ENCODE measurements around the gene MFN2.
"Not testable (repeated sequence)": the region's sequence is repeated elsewhere in the genome, so short reads cannot be mapped to it uniquely, and the experiment has no call there.

Gene MFN2

GRCh38 chr1:12028957-12029511 is 48.8 kb downstream of the MFN2 start:
- DNase-seq = no peak

- no peak for DNase-seq
Observed at GRCh38 chr1:12029720-12030339, 49.6 kb downstream of the MFN2 start.

- peak; percentile 30 for DNase-seq
Observed at GRCh38 chr1:12031039-12031980, 51.1 kb downstream of the MFN2 start.

DNA sequence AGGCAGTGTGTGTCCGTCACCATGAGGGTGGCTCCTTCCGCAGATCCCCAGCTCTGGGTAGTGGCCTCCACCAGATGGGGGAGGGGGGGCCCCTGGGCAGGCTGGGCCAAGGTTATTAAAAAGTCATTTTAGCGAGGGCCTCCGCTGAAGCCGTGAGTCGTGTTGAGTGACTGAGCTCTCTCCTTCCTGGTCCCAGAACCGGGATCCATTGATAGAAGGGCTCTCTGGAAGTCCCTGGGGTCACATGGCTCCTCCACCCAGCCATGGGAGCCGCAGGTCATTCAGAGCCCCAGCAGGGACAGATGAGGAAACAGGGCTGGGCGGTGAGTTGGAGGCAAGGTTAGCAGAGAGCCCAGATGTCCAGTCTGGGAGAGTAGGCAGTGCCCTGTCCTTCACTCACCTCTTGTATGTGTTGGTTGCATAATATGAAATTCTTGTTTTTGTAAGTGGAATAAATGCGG is 51.9 kb downstream of the MFN2 start:
- DNase-seq = no peak

DNA sequence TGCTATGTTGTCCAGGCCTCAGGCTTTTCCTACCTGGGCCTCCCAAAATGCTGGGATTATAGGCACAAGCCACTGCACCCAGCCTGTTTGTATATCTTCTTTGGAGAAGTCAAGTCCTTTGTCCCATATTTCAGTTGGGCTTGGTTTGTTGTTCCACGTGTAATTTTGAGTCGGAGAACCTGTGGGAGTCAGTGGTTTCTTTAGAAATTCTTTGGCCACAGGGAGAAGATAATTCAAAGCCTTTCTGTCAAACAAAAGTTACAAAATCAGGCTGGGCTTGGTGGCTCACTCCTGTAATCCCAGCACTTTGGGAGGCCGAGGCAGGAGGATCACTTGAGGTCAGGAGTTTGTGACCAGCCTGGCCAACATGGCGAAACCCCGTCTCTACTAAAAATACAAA is 53.2 kb downstream of the MFN2 start:
- not testable (repeated sequence) for DNase-seq

- no peak for DNase-seq
Observed at GRCh38 chr1:12034381-12034801, 54.1 kb downstream of the MFN2 start.

DNA sequence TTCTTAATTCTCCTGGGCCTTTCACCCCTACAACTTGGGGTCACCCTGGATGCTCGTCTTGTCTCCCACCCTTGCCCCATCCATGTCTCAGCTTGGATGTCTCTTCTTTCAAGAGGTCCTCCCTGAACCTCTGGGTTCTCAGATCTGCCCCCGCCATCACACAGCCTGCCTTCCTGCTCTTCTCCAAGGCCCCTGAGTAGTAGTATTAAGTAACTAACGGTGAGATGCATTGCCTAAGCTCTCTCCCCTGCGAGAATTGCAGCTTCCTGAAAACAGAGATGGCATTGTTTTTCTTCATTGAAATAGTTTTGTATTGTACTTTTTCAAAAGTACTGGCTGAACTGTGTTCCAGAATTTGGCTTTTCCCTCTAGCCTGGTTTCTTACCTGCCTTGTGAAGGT is 55.1 kb downstream of the MFN2 start:
- DNase-seq = no peak

DNA sequence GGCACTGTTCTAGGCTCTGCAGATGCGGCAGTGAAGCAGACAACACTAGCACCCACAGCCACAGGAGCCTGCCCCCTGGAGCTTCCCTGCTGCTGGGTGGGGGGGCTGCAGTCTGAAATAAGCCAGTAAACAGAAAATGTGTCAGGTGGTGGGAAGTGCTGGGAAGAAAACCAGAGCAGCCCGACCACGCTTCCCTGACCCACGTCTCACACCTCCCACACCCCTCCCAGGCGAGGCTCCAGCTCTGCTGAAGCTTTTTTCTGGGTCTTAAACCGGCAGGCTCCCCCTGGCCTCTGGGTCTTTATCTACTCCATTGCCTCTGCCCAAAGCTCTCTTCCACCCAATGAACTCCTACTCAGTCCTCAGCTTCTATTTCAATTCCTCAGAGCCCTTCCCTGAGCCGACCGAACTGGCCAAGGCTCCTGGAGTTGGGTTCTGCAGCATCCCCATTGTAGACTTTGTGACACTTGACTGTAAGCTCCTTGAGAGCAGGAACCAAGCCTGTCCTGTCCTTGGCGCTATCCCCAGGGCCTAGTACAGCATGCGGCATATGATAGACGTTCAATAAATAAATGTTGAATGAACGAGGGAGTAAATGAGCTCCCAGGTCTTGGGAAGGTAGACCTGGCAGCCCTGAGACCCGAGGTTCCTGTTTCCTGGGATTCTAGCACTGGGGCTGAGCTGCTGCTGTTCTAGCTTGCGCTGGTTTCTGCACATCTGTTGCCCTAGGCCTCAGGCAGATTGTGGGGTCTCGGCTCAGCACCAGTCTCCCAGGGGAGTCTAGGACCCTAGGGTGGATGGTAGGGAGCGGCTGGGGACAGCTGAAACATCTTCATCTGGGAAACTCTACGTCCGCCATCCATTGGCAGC is 57.5 kb downstream of the MFN2 start:
- DNase-seq = no peak

GRCh38 chr1:12038356-12039163 is 58.3 kb downstream of the MFN2 start:
- DNase-seq = no peak

GRCh38 chr1:12039164-12039525 is 58.9 kb downstream of the MFN2 start:
- no peak for DNase-seq

DNA sequence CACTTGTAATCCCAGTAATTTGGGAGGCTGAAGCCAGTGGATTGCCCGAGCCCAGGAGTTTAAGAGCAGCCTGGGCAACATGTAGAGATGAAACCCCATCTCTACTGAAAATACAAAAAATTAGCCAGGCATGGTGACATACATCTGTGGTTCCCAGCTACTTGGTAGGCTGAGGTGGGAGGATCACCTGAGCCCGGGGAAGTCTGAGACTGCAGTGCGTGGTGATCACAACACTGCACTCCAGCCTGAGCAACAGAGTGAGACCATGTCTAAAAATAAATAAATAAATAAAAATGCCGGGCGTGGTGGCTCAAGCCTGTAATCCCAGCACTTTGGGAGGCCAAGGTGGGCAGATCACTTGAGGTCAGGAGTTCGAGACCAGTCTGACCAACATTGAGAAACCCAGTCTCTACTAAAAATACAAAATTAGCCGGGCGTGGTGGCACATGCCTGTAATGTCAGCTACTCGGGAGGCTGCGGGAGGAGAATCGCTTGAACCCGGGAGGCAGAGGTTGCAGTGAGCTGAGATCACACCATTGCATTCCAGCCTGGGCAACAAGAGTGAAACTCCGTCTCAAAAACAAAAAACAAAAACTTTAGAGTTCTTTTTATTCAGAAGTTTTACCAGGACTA is 59.7 kb downstream of the MFN2 start:
- not testable (repeated sequence) for DNase-seq

DNA sequence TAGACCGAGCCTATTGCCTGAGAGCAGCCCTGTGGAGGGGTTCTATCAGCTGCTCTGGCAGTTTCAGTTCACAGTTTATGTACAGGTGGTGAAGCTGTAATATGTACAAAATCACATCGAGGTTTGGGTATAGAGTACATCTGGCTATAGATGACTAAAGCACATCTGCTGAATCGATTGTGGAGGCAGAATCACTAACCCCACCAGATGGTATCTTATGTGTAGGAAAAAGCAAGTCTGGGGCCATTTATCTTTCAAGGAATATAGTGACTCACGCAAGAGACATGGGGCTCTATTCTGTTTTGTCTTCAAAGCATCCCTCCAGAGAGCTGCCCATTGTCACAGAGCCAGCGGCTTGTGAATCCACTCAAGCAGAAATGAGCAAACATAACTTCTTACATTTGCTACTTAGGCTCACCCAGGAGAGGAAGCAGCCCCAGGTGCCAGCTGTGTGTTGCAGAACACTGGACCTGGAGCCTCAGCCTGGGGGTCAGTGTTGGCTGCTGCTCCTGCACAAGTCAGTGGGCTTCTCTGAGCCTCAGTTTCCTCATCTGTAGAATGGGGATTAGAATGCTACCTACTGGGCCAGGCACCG is 60.3 kb downstream of the MFN2 start:
- DNase-seq = no peak

GRCh38 chr1:12044187-12044877 is 64.1 kb downstream of the MFN2 start:
- not testable (repeated sequence) for DNase-seq

DNA sequence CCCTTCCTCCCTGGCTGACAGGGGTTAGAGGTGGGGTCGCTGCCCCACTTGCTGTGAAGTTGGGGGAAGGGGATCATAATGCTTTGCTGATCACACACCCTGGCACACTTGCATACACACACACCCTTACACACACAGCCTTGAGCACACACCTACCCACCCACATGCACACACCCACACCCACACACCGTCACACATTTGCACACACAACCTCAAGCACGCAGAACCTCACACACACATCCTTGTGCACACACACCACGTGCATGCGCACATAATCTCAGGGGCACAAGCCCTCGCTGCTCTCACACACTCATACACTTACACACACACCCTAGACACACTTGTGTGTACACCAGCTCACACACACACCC is 66.5 kb downstream of the MFN2 start:
- no peak for DNase-seq

DNA sequence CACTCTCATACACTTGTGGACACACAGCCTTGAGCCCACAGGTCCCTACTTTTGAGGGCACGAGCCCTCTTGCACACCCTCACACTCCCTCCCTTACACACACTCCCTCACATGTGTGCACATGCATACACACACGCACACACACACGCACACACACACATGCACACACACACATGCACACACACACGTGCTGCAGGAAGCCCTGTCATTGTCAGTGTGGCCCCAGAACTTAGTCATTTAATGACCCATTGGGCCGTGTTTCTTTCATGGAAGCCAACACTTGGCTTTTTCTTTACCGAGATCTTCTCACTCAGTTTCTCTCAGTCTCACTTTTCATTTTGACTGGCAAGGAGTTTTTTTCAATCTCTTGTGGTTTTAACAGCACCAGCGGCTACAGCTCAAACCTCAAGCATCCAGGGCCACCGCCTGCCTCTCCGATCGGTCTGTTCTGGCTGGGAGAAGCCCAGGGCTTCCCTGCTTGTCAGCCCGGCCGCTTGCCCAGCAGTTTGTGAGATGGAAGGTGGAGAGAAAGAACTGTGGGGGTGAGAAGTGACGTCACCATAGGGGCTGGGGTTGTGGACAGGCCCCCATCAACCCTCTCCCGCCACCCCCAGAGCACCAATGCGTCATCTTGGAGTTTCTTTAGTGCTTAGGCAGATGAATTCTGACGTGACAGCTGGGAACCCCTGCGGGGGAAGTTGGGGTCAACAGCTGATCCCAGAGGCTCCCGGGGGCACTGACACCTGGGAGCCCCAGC is 67.1 kb downstream of the MFN2 start:
- peak; percentile 50 for DNase-seq

DNA sequence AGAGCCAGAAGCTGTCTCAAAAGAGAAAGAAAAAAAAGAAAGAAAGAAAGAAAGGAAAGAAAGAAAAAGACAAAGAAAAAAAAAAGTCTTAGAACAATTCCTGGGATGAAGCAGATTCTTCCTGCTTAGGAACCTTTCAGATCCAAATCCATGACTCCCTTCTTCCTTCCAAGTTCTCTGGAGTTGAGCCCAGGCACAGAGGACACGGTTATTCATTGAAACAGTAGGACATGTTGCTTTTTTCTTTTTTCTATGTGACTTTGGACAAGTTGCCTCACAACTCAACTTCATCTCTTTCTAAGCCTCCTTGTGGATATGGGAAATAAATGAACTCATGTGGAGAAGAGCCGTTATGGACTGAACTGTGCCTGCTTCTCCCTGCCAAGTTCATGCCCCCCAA is 68.1 kb downstream of the MFN2 start:
- no peak for DNase-seq

DNA sequence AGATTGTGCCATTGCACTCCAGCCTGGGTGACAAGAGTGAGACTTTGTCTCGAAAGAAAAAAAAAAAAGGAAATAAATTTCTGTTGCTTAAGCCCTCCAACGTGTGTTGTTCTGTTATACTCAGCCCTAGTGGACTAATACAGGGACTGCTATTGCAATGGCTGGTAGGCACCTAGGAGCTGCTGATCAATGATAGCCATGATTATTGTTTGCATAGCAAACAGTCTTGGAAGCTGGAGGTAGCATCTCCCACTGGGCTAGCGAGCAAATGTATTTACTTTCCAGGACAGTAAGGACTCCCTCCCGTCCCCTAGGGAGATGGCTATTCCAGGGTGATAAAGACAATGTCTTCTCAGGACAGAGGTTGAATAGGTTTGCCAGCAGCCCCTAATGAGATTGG is 69.4 kb downstream of the MFN2 start:
- no peak for DNase-seq

DNA sequence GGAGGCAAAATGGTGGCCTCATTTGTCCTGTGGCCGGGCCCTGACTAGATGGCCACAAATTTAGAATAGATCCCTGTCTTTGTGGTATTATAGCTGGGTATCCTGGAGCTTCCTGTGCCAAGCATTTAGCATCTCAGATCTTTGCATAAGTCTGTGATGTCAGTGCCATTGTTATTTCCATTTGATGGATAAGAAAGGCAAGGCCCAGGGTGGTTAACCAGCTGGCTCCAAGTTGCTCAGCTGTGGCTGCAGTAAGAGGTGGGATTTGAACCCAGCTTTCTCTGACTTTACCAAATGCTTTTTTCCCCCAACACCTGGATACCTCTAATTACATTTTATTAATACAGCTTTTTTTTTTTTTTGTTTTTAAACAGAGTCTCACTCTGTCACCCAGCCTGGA is 71.1 kb downstream of the MFN2 start:
- DNase-seq = no peak

DNA sequence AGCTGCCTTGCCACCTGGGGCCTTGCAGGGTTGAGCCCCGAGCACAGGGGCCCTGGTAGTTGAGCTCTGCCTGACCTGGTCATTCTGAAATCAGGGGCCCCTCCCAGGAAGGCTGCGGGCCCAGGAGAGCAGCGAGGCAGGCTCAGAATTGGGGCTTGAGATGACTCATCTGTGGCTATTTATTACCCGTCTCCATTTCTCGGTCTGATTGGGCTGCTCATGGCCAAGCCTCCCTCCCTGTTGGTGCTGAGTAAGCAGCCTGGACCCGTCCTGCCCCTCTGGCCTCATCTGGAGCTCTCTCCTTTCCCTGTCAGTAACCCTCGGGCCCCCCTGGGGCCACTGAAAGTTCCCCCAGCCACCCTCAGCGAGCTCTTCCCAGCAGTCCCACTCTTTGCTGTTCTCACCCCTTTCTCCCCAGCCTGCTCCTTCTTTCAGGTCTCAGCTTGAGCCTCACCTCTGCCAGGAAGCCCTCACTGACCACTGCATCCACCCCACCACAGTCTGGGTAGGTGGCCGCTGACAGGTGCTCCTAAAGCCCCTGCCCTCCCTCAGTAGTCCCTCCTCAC is 71.8 kb downstream of the MFN2 start:
- DNase-seq = peak; percentile 23

All from CD4-positive, alpha-beta T cell treated with Interleukin-12 subunit alpha and Interleukin-12 subunit beta, for 1 hour (primary cell).